HG03025 (cell line): ENCODE data around the gene GTF2B.
"Not testable (repeated sequence)": the region's sequence is repeated elsewhere in the genome, so short reads cannot be mapped to it uniquely, and the experiment has no call there.

ENCODE experiments used
- ATAC-seq: cut with Tn5 transposase; IDR thresholded peaks from one replicate; pipeline ENCODE4 v1.9.1; 2021; ENCODE audit warnings: mild to moderate bottlenecking, moderate library complexity; ENCODE audit not compliant: unreplicated experiment, low FRiP score

The GTF2B gene, protein sequence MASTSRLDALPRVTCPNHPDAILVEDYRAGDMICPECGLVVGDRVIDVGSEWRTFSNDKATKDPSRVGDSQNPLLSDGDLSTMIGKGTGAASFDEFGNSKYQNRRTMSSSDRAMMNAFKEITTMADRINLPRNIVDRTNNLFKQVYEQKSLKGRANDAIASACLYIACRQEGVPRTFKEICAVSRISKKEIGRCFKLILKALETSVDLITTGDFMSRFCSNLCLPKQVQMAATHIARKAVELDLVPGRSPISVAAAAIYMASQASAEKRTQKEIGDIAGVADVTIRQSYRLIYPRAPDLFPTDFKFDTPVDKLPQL

DNA sequence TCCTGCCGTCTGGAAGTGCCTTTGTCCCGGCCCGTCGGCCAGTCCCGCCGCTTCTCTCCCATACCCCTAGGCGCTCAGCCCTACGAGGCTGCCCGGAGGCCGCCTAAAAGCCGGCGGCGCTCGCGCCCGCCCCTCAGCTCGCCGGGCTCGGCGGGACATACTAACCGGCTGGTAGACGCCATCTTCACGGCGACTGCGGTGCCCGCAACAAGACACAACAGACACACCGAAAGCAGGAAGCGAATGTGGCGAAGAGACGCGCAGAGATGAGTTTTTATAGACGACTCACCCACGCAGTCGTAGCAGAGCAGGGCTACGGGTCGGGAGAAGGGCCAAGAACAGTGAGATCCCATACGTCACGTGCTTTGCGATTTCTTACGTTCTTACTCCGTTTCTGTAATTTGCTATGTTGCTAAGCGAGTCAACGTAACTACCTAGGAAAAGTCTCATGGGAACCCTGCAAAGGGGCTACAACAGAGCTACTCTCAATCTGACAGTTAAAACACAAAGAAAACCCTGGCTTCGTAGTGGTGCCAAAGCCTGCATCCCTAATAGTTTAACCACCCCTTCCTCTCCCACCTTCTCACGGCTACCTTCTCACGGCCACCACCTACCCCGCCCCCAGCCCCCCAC lies at the start of gene GTF2B:
Gene GTF2B (minus strand): TSS at position 250 of the 633 bp plus-strand sequence. CDS start 68 bp downstream, at position 182.
- ATAC-seq = peak; percentile 89

DNA sequence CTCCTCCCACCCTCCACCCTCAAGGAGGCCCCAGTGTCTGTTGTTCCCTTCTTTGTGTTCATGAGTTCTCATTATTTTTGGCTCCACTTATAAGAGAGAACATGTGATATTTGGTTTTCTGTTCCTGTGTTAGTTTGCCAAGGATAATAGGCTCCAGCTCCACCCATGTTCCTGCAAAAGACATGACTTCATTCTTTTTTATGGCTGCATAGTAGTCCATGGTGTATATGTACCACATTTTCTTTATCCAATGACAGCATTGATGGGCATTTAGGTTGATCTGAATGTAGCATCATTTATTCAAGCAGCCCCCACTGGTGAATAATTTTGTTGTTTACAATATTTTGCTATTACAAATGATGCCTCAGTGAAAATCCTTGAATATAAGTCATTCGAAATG lies 47.2 kb upstream of the GTF2B start:
- ATAC-seq = not testable (repeated sequence)

DNA sequence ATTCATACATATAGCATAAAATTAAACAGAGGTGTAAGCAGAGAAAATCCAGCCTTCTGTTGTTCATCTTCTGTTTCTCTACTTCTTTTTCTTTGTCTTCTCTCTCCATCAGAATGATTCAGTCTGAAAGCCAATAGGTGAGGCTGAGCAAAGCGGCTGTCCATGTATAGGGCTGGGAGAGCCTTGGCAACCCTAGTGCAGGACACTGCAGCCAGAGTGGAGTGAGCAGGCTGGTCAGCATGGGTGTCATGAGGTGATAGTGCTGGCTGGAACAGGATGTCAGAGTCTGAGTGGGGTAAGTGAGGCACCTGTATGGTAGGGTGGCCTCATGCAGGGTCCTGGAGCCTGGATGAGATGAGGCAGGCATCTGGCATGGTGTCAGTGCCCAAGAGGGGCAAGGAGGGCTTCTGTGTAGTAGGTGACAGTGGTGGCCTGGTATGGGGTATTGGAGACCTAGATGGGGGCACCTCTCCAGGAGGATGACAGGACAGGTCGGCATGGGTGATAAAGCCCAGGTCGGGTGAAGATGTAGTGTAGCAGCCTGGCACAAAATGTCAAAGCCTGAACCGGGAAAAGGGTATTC lies 45.5 kb upstream of the GTF2B start:
- ATAC-seq = no peak

DNA sequence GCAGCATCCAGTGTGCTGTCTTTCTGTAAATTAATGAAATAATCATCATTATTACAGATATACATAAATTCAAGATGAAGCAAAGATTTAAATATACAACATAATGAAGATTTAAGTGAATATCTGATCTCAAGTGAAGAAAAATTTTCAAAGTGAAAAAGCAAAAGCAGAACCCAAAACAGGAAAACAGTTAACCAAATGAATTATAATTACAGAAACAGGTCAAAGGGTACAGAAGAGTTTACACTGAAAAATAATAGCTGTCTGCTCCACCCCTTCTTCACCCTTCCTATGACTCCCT lies 44.8 kb upstream of the GTF2B start:
- ATAC-seq = no peak

DNA sequence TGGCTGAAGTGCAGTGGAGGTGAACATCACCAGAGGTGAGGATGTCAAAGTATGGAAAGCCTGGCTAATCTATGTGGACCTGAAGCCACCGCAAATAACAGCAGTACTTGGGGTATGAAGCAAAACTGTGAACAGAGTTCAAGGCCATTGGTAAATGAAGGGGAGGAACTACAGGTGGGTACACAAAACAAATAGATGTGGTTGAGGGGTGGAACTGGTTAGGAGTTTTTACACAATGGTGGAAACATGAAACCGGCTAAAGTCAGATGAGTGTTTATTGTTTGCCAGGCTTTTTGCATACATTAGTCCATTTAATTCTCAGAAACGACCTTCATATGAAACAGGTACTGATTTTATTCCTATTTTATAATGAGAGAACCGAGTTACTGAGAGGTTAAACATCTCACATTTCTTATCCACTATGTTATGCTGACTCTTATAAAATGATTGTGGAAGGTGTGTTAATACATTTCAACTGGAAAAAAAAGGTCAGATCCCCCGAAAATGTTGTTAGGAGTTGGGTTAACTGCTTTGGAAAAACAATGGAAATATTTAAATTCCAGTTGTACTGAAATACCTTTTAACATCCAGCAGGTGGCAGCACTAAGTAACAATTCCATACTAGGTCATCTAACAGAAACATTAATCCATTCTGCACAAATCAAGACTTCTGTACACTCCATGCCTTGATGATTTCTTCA lies 44.3 kb upstream of the GTF2B start:
- peak; percentile 55 for ATAC-seq

DNA sequence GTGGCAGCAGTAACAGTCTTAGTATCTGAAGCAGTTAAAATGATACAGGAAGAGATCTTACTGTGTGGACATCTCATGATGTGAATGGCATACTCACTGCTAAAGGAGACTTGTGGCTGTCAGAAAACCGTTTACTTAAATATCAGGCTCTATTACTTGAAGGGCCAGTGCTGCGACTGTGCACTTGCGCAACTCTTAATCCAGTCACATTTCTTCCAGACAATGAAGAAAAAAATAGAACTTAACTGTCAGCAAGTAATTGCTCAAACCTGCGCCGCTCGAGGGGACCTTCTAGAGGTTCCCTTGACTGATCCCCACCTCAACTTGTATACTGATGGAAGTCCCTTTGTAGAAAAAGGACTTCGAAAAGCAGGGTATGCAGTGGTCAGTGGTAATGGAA lies 38.8 kb upstream of the GTF2B start:
- ATAC-seq = not testable (repeated sequence)

DNA sequence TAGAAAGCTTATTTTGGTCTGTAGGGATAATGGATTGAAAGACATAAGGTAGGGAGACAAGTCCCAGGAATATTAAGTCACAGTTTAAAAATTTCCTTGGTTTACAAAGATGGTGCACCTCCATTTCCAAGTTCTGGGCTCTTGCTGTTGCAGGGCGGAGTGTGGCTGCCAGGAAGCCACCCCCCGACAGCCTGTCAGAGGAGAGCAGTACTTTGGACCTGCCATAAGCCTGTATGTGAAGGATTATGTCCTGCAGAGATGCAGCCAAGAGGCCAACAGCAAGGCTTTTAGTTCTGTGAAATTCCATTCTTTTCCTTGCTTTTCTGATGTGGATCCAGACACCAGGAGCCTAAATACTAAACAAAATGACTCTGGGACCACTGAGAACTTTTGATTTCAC lies 31.9 kb upstream of the GTF2B start:
- no peak for ATAC-seq

DNA sequence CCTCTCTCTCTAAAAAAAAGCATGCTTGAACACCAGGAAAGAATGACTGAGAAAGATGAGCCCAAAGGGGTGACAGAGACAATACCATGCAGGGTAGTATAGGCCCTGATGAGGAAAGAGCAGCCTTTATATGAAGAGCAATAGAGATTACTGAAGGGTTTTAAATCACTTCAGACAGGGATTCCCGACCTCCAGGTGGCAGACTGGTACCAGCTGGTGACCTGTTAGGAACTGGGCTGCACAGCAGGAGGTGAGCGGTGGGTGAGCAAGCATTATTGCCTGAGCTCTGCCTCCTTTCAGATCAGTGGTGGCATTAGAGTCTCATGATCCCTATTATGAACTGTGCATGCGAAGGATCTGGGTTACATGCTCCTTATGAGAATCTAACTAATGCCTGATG lies 30.8 kb upstream of the GTF2B start:
- ATAC-seq = no peak

DNA sequence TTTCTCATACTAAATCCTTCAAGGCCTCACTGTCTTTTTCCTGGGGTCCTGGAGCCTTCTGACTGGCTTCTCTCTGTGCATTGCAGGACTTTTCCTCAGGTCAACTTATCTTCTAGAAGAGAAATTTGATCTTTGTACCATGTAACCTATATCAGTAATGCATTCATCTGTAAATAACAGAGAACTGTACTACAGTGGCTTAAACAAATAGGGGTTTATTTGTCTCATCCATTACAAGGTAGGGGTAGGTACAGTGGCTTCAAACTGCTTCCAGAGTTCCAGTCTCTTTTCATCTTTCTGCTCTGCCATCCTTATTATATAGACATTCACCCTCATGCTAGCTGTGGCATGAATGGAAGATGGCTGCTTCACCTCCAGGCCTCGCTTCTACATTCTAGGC lies 29.5 kb upstream of the GTF2B start:
- ATAC-seq = no peak

DNA sequence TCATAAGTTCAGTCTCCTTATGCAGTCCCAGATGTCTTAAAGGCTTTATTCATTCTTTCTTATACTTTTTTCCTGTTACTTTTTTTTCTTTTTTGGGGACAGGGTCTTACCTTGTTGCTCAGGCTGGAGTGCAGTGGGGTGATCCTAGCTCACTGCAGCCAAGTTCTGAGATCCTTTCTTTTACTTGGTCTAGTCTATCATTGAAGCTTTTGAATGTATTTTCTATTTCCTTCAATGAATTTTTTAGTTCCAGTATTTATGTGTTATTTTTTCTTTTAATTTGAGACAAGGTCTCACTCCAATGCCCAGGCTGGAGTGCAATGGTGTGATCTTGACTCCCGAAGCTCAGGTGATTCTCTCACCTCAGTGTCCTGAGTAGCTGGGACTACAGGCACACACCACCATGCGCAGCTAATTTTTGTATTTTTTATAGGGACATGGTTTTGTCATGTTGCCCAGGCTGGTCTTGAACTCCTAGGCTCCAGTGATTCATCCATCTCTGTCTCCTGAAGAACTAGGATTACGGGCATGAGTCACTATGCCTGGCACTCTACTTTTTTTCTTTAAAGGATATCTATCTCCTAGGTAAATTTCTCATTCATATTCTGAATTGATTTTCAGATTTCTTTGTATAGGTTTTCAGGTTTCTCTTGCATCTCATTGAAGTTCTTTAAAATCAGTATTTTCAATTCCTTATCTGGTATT lies 26.1 kb upstream of the GTF2B start:
- ATAC-seq = no peak

DNA sequence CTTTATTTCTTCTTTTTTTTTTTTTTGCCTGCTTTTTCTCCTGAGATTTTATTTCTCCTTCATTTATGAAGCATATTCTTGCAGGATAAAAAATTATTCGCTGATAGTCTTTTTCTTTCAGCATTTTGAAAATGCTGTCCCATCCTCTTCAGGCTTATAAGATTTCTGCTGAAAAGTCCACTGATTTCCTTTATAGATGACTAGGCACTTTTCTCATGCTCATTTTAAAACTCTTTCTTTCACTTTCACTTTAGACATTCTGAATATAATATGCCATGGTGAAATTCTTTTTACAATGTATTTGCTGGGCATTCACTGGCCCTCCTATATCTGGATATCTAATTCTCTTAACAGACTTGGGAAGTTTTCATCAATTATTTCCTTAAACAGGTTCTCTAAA lies 25.5 kb upstream of the GTF2B start:
- ATAC-seq = no peak

DNA sequence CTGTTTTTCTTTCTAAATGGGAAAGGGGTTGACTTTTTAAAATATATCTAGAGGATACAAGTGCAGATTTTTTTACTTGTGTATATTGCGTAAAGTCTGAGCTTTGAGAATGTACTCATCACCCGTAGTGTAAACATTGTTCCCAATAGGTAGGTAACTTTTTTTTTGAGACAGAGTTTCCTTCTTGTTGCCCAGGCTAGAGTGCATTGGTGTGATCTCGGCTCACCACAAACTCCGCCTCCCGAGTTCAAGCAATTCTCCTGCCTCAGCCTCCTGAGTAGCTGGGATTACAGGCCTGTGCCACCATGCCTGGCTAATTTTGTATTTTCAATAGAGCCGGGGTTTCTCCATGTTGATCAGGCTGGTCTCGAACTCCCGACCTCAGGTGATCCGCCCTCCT lies 20.4 kb upstream of the GTF2B start:
- ATAC-seq = not testable (repeated sequence)

DNA sequence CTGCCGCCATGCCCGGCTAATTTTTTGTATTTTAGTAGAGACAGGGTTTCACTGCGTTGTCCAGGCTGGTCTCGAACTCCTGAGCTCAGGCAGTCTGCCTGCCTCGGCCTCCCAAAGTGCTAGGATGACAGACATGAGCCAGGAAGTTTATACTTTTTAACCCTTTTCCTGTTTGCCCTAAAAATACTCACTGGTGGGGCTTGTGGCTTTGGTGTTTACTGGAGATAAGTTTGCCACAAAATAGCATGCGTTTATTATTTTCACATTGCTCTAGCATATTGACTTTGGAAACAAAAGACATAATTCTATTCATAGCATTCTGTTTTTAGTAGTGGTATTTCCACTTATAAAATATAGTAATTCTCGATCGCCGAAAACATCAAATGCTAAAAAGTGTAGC lies 19.8 kb upstream of the GTF2B start:
- ATAC-seq = no peak

DNA sequence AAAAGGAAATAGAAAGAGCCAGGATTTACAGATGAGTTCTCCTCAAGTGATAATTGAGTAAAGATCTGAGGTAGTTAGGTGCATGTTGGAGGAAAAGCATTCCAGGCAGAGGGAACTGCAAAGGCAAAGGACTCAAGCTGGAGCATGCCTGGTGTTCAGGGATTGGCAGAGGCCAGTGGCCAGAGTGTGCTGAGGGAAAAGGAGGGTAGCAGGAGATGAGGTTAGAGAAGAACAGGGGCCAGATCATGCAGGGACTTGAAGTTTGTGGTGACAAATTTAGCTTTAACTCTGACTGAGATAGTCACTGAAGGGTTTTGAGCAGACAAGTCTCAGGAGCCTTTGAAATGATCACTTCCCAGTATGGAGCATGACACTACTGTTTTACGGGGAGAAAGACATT lies 19.0 kb upstream of the GTF2B start:
- no peak for ATAC-seq

DNA sequence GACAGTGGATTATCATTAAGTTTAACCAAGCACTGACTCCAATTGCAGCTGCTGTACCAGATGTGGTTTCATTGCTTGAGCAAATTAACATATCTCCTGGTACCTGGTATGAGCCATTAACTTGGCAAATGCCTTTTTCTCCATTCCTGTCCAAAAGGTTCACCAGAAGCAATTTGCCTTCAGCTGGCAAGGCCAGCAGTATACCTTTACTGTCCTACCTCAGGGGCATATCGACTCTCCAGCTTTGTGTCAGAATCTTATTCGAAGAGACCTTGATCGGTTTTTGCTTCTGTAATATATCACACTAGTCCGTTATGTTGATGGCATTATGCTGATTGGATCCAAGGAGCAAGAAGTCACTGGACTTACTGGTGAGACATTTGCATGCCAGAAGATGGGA lies 9.5 kb upstream of the GTF2B start:
- ATAC-seq = no peak

DNA sequence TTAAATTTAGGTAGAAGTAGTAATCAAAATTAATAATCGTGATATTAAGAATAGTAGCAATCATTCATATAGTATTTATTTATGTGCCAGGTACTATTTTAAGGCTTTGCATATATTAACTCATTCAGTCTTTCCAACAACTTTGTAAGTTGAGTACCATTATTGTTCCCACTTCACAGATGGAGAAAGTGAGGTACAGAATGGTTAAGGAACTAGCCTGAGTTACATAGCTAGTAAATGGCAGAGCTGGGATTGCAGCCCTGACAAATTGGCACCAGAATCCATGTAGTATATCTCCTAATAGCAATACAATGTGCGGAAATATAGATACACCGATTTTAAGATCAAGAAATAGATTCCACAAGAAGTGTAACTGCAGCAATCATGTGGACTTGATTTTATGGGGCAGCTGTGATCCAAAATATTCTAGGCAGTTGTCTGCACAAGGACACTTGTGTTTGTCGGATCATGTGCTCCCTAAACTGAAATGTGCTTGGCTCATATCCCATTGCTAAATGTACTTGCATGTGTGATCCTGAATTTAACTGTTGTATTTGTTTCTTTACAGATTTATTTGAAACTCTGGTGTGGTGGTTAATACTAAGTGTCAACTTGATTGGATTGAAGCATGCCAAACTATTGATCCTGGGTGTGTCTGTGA lies 5.8 kb upstream of the GTF2B start:
- ATAC-seq = no peak

DNA sequence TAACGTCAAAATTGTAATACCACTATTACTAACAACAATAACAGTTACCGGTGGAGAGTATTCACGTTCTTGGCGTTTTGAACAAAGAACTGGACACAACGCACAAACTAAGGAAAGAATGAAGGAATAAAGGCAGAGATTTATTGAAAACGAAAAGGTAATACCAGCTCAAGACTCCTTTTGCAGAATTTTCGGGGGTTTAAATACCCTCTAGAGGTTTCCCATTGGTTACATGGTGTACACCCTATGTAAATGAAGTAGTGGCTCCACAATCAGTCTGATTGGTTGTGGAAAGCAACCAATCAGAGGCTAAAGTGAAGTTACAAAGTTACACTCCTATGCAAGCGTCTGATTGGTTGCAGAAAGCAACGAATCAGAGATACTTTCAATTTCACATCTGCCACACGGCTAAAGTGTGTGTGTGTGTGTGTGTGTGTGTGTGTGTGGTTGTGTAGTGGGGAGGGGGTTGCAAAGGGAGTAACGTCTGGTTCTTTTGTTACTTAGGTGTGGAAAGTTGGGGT lies 1.1 kb upstream of the GTF2B start:
- ATAC-seq = no peak

DNA sequence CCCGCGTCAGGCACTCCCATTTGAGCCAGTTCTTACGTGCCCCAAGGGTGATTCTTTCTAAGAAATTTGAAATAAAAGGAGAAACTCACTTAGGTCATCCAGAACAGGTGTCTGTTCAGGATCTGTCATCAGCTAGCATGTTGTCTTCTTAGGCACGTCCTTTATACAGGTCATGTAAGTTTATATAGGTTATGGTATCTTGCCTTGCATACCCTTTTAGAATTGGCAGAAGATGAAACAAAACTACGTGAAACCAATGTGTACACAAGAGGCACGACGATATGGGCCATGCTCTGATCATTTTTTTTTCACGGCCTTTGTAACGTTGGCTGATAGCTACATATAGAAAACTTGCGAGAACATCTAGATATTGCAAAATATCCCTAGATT lies 579 bp upstream of the GTF2B start:
- no peak for ATAC-seq

DNA sequence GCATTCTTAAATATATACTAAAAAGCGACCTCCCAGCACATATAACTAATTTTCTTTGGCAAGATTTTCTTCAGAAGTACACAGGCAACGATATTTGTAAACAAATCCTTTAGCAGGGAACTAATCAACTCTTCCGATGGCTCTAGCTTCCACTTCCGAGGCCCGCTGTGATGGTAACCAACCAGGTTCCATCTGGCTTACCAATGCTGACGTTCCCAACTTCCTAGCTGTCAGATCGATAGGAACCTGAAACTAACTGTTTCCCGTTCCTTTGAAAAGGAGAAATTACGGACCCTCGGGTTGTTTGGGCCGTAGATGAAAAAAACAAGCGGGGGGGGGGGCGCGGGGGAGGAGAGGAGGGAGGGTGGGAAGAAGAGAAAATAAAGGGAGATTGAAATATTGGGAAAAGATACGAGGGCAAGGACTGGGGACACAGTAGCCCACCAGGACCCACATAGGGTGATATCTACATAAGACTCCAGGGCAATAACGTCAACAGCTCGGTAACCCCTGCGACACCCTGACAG lies 513 bp downstream of the GTF2B start:
- ATAC-seq = peak; percentile 24

DNA sequence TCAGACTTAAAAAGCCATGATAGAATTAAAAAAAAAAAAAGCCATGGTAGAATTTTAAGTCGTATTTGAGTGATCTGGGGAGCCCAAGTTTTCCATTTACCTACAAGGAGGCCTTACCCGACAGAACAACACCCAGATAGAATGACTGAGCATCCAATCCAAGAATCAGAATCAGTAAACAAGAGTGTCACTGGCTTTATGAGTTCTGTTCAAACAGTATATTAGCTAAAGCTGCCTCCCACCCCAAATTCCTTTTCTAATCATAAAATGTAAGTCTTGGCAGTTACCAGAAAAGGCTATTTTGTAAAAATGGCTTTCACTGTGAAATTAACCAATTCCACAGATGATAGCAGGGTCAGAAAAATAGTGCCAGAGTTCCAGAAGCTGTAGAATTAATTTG lies 1.2 kb downstream of the GTF2B start:
- no peak for ATAC-seq
